Measurements from ENCODE around the gene NR2F6.

NR2F6 gene

GRCh38 chr19:17237747-17238706, 7.7 kb downstream of the NR2F6 start:
- TF ChIP-seq ZNF274 (IDR thresholded peaks at IDR 0.05; ENCODE audit: low read depth, low read length): no peak
- H3K4me3 ChIP-seq (ENCODE audit: low read length): no peak overlapping the region

- no peak overlapping the region for H3K4me3 ChIP-seq (ENCODE audit: low read length)
- no peak for TF ChIP-seq ZNF274 (IDR thresholded peaks at IDR 0.05; ENCODE audit: low read depth, low read length)
These were observed 8.7 kb downstream of the NR2F6 start for GRCh38 chr19:17236811-17237543.

DNA sequence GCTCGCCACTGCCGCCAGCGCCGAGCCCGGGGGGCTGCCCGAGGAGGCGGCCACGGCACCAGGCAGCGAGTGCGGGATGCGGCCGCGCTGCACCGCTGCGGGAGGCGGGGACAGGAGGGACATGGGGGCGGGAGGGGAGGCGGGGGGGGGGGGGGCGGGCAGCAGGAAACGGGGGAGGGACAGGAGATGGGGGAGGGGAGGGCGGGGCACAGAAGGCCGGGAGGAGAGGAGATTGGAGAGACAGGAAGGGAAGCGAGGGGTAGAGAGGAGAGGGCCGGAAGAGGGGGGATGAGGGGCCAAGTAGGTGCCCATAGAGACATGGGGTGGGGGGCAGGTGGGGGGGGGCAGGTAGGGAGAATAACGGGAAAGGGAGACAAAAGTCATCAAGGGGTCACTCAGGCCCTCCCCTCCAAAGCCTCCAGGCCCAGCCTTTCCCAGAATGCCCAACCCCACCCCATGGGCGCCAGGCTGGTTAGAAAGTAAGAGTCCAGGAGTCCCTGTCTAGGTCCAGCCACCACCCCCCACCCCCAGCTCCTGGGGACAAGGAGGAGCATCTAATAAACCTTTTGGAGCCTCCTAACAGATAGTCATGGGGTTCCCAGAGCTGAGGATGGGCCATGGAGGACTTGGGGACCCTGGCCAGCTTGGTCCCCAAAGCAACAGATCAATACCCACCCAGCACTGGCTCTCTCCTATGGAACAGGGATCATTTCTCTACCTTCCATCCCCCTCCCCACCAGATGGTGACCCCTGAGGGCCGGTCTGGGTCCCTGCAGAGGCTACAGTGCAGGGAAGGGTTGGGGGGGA, 9.5 kb downstream of the NR2F6 start:
- TF ChIP-seq ZNF274 (IDR thresholded peaks at IDR 0.05; ENCODE audit: low read depth, low read length): no peak
- peak overlapping the region; percentile 59; the same call in 1 of the 2 replicates for H3K4me3 ChIP-seq (ENCODE audit: low read length)

DNA sequence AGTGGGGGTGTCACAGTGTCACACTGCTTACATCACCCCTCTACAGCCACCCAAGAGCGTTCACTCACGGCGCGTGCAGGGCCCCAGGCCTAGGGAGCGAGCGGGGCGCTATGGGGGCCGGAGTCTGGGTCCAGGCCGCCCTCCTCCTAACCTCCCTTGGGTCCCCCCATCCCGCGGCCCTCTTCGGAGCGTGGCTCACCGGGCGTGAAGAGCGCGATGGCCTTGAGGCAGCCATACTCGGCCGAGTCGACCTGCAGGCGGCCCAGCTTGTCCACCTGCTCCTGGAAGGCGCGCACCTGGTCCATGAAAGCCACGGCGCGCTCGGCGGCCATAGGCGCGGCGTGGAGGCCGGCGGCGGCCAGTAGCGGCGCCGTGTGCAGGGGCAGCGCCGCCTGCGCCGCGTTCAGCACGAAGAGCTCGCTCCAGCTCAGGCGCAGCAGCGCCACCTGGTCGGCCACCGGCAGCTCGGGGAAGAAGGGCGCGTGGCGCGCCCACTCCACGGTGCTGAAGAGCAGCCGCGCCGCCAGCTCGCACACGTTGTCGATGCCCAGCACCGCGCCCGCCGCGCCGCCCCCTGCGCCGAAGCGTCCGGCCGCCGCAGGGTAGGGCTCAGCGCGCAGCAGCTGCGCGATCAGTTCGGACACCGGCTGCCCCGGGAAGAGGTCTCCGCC, 10.3 kb downstream of the NR2F6 start:
- H3K4me3 ChIP-seq (ENCODE audit: low read length): peak overlapping the region; percentile 59; the same call in 1 of the 2 replicates
- no peak for TF ChIP-seq ZNF274 (IDR thresholded peaks at IDR 0.05; ENCODE audit: low read depth, low read length)

- H3K4me3 ChIP-seq (ENCODE audit: low read length): peak overlapping the region; percentile 59; the same call in 1 of the 2 replicates
- no peak for TF ChIP-seq ZNF274 (IDR thresholded peaks at IDR 0.05; ENCODE audit: low read depth, low read length)
These were observed 10.8 kb downstream of the NR2F6 start for GRCh38 chr19:17234911-17235299.

GRCh38 chr19:17232258-17232657, 13.5 kb downstream of the NR2F6 start:
- TF ChIP-seq ZNF274 (IDR thresholded peaks at IDR 0.05; ENCODE audit: low read depth, low read length): no peak
- H3K4me3 ChIP-seq (ENCODE audit: low read length): no peak overlapping the region

- no peak overlapping the region for H3K4me3 ChIP-seq (ENCODE audit: low read length)
- TF ChIP-seq ZNF274 (IDR thresholded peaks at IDR 0.05; ENCODE audit: low read depth, low read length): no peak
These were observed 15.8 kb downstream of the NR2F6 start for GRCh38 chr19:17229890-17230289.

DNA sequence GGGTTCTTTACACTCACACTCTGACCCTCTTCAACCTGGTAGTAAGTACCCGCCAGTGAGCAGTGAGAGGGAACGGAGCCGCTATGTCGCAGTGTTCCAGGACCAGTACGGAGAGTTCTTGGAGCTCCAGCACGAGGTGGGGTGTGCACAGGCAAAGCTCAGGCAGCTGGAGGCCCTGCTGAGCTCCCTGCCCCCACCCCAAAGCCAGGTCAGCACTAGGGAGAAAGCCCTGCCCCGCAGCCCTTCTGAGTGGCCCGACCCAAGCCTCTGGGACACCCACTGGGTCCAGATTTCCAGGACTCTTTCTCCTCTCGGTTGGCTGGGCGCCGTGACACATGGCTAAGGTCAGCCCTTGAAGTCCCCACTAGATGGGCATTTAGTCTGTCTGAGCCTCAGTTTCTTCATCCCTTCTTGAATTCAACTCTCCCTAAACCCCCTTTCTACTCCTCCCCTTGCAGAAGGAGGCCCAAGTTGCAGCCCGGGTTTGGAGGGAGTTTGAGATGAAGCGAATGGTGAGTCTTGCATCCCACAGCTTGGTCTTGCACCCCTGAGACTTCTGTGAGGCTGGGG, 17.8 kb downstream of the NR2F6 start:
- H3K4me3 ChIP-seq (ENCODE audit: low read length): no peak overlapping the region
- TF ChIP-seq ZNF274 (IDR thresholded peaks at IDR 0.05; ENCODE audit: low read depth, low read length): no peak

DNA sequence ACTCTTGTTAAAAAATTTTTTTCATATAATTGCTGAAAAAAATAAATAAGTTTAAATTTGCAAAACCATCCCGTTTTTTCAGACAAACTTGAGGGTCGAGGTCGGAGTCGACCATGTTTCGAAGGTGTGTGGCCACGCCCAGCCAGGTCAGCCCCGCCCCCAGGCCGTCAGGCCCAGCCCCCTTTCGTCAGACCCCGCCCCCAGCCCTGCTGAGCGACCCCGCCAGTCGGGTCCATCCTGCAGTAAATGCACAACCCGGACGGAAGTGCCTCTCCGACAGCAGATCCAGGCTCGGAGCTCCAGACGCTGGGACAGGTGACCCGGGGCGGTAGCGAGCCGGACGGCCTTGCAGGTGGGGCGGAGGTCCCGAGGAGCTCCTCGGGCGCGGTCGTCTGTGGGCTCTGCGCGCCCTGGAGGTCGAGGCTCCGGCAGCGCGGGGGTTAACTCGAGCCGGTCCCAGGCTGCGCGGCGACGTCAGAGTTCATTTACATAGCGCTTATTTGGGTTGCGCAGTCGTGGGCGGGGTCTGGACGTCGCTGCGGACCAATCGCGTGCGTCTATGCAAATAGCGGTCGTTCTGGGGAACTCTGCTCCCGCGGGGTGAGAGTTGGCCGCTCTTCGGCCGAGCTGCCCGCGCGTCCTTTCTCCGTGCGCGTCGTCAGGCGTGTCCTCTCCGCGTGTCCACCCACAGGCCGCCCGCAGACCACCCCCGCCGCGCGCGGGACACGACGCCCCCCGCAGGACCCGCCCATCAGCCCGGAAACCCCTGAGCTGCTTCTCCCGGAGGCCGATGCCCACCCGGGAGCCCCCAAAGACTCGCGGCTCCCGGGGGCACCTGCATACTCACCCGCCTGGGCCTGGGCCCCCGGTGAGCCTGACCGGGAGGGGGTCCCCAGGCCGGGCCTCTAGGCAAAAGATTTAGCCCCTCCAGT, 19.5 kb downstream of the NR2F6 start, which contains the start of gene OCEL1:
TSS of gene OCEL1 (plus strand) at position 225 of the 932 bp plus-strand sequence. CDS start at position 247, 22 bp downstream.
- no peak for TF ChIP-seq ZNF274 (IDR thresholded peaks at IDR 0.05; ENCODE audit: low read depth, low read length)
- peak within 1 kb of the TSS; percentile 71 for H3K4me3 ChIP-seq (ENCODE audit: low read length)

GRCh38 chr19:17225053-17225452, 20.7 kb downstream of the NR2F6 start:
- TF ChIP-seq ZNF274 (IDR thresholded peaks at IDR 0.05; ENCODE audit: low read depth, low read length): no peak
- H3K4me3 ChIP-seq (ENCODE audit: low read length): no peak overlapping the region

DNA sequence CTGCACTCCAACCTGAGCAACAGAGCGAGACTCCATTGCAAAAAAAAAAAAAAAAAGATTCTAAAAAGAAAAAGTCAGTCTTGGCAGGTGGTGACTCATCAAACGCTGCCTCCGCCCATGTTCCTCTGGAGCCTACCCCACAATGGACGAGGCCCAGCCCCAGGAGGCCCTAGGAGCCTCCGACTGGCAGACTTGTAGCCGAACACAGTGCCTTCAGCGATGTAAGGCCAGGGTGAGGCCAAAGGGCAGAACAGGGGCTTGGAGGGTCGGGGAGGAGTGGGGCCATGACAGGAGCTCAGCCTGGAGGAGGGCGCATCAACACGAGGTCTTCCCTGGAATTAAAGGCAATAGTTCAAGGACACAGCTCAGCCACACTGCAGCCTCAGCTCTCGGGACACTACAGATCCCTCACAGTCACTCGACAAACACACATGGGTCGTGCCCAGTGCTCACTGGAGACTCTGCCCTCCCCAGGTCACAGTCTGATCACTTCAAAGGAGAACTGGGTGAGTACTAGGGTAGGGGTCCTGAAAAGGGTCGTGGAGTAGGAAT, 25.4 kb downstream of the NR2F6 start:
- no peak overlapping the region for H3K4me3 ChIP-seq (ENCODE audit: low read length)
- no peak for TF ChIP-seq ZNF274 (IDR thresholded peaks at IDR 0.05; ENCODE audit: low read depth, low read length)

DNA sequence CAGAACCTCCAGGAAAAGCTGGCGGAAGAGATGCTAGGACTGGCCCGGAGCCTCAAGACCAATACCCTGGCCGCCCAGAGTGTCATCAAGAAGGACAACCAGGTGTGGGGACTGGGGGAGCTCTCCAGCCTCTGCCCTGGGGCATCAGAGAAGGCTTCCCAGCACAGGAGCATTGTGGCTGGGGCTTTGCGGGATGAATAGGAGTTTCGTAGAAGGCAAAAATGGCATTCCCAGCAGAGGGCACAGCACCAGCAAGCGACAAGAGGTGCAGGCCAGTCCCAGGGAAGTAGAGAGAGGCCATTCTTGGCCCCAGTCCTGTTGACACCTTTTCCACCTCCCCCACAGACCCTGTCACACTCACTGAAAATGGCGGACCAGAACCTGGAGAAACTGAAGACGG, 26.4 kb downstream of the NR2F6 start:
- no peak for TF ChIP-seq ZNF274 (IDR thresholded peaks at IDR 0.05; ENCODE audit: low read depth, low read length)
- H3K4me3 ChIP-seq (ENCODE audit: low read length): no peak overlapping the region

Data from GM08714 (cell line).